ENCODE measurements around the gene CORO6. TPM values are rescaled to one million over a fixed set of nuclear protein-coding genes. Genes with fewer than 3 reads are reported as not detected.

The CORO6 gene
- total RNA-seq, 3 donors from 2014 or later, result 6.6 to 21.3 (median 16.8) TPM

DNA sequence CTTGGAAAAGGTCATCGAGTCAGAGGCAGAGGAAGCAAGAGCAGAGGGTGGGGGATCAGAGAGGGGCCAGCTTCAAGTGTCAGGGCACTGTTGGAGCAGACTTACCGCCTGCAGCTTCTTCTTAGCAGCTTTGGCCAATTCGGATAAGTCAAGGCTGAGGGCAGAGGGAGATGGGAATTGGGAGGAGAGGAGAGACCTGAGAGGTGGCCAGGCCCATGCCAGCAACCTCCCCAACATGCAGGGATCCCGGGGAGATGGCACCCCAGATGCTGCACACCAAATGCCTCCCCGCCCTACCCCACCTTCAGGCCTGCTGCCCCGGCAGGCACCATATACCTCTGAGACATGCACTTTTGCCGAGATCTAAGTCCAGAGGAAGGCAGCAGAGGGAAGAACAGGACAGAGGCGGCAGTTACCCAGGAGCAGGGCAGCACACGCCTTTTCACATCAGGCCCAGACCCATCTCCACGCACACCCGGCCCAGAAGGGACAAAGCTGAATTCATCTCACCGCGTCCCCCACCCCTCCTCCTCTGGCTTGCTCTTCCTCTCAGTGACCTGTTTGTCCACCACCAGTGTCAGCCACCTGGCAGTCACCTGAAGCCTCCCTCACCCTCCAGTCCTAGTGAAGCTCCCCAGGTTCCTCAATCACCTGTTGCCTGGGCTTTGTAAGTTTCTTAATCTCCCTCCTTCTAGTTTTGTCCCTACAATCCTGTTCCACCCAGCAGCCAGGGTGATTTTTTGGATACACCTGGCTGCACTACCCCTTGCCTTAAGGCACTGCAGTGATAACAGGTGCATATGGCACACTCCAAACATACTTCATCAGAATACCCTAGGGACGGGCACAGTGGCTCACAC, 43.9 kb downstream of the CORO6 start:
- Histone ChIP-seq H3K27ac (no peak overlapping the region), H3K4me1 (no peaks in the 10 kb centered on the region), H3K36me3 (peaks cover 17% of the 10 kb centered on the region), H3K4me3 (no peak overlapping the region), H3K27me3 (no peaks in the 10 kb centered on the region), H3K9me3 (no peaks in the 10 kb centered on the region)
- intact Hi-C loops (cut with DNase I; ENCODE audit: low total_unique reads), result no loop called here
- no peak for DNase-seq (ENCODE audit: low spot score in 2 of 2)
- TF ChIP-seq POLR2AphosphoS5 (IDR thresholded peaks at IDR 0.05), result no peak
- TF ChIP-seq POLR2A (IDR thresholded peaks at IDR 0.05), result no peak
- TF ChIP-seq, protein P1, sequence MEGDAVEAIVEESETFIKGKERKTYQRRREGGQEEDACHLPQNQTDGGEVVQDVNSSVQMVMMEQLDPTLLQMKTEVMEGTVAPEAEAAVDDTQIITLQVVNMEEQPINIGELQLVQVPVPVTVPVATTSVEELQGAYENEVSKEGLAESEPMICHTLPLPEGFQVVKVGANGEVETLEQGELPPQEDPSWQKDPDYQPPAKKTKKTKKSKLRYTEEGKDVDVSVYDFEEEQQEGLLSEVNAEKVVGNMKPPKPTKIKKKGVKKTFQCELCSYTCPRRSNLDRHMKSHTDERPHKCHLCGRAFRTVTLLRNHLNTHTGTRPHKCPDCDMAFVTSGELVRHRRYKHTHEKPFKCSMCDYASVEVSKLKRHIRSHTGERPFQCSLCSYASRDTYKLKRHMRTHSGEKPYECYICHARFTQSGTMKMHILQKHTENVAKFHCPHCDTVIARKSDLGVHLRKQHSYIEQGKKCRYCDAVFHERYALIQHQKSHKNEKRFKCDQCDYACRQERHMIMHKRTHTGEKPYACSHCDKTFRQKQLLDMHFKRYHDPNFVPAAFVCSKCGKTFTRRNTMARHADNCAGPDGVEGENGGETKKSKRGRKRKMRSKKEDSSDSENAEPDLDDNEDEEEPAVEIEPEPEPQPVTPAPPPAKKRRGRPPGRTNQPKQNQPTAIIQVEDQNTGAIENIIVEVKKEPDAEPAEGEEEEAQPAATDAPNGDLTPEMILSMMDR (IDR thresholded peaks at IDR 0.05), result no peak

DNA sequence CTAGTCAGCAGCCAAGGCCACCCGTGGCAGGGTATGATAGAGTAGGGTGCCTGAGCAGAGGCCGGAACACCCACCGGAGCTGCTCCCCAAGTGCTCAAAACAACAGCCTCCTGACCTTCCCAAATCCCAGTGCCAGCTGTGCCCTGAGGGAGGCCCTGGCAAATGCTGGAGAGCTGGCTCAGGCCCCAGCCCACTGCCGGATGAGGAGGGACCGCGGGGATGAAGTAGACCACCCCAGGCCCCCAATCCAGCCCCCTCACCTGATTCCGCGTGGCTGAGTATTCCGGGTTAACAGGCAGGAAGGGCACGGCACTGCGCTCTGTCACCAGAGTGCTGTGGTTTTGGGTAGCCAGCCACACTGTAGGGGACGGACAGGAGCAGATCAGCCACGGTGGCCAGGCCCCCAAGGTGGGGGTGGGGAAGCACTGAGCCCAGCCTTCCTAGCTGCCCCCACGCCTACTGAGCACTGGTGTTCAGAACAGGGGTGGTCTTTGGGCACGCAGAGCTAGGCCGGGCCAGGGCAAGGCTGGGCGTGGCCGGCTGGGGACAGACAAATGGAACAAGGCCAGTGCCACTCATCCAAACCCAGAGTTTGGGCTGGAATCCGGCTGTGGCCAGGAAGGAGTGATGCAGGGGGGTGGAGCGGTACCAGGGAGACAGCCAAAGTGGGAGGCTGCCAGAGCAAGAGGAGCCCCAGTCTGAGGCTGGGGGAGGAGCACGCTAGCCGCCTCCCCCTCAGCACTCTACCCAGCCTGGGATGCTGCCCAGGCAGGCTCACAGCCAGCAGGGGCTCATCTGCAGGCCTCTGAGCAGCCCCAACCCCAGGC, 45.1 kb downstream of the CORO6 start:
- H3K27ac ChIP-seq, result peak overlapping the region in 1 of 2 donors; percentile 34
- H3K4me3 ChIP-seq, result no peak overlapping the region
- H3K27me3 ChIP-seq, result no peaks in the 10 kb centered on the region
- DNase-seq (ENCODE audit: low spot score in 2 of 2), result no peak
- H3K9me3 ChIP-seq, result no peaks in the 10 kb centered on the region
- H3K4me1 ChIP-seq, result peaks cover 0 to 1% of the 10 kb centered on the region in 2 donors
- TF ChIP-seq POLR2A (IDR thresholded peaks at IDR 0.05), result no peak
- TF ChIP-seq POLR2AphosphoS5 (IDR thresholded peaks at IDR 0.05), result no peak
- TF ChIP-seq, protein P1 (IDR thresholded peaks at IDR 0.05), result no peak
- intact Hi-C loops (cut with DNase I; ENCODE audit: low total_unique reads), result no loop called here
- peaks cover 17% of the 10 kb centered on the region for H3K36me3 ChIP-seq

DNA sequence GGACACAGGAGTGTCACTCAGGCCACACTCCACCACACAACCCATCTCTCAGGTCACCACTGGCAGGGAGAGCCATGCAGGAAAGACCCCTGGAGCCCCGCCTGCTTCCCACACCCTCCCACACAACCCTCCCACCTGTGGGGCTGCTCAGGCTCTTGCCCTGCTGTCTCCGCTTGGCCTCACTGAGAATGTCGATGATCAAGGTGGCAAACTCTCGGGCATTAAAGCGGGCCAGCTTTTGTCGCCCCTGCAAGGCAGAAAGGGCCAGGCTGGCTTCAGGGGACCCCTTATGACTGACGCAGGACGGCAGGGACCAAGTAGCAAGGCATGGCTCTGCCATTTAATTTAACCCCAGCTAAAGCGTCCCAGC, 45.7 kb downstream of the CORO6 start:
- DNase-seq (ENCODE audit: low spot score in 2 of 2), result no peak
- Histone ChIP-seq H3K27ac (peak overlapping the region in 1 of 2 donors; percentile 34), H3K27me3 (no peaks in the 10 kb centered on the region), H3K9me3 (no peaks in the 10 kb centered on the region), H3K4me1 (peaks cover 0 to 4% of the 10 kb centered on the region in 2 donors), H3K4me3 (no peak overlapping the region), H3K36me3 (peaks cover 17% of the 10 kb centered on the region)
- intact Hi-C loops (cut with DNase I; ENCODE audit: low total_unique reads), result no loop called here
- TF ChIP-seq, protein P1 (IDR thresholded peaks at IDR 0.05), result no peak
- TF ChIP-seq POLR2A (IDR thresholded peaks at IDR 0.05), result no peak
- TF ChIP-seq POLR2AphosphoS5 (IDR thresholded peaks at IDR 0.05), result no peak

DNA sequence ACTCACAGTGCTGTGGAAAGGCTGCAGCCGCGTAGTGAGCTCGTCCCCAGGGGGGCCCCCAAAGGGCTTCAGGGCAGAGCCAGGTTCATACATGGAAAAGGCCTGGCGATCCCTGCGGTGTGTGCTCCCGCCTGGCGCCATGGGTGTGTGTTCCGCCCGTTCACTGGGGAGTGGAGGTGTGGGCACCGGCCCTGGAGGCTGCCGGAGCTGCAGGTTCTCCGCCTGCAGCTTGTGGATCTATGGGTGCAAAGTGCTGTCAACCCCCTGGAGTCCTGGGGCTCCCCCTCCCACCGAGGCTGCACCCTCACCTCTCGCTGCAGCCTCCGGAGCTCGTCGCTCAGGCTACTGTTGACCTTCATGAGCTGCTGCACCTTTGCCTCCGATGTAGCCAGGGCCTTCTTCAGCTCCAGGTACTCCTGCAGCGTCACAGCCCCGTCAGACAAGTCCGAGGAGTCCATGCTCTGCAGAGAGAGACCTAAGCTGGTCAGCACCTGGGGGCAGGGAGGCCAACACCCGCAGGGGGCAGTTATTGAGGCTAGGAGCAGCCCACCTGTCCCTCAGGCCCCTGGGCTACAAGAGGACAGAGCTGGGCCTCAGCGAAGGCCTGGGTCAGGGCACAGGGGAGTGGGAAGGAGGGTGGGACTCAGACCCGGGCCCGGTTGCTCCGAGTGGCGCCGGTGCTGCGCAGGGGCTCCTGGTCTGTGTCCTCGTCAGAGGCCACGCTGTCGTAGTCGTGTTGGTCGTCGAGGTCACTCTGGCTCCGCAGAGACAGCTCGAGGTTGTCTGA, 46.3 kb downstream of the CORO6 start:
- intact Hi-C loops (cut with DNase I; ENCODE audit: low total_unique reads), result no loop called here
- Histone ChIP-seq H3K9me3 (no peaks in the 10 kb centered on the region), H3K27me3 (no peaks in the 10 kb centered on the region), H3K4me1 (peaks cover 0 to 4% of the 10 kb centered on the region in 2 donors), H3K4me3 (no peak overlapping the region), H3K36me3 (peaks cover 17% of the 10 kb centered on the region), H3K27ac (no peak overlapping the region)
- TF ChIP-seq POLR2A (IDR thresholded peaks at IDR 0.05), result no peak
- TF ChIP-seq, protein P1 (IDR thresholded peaks at IDR 0.05), result no peak
- TF ChIP-seq POLR2AphosphoS5 (IDR thresholded peaks at IDR 0.05), result no peak
- no peak for DNase-seq (ENCODE audit: low spot score in 2 of 2)

All from breast epithelium (tissue), 4 donors.